Thoracic aorta (tissue), 2 donors: ENCODE data around the gene STK16. TPM values are rescaled to one million over a fixed set of nuclear protein-coding genes. Genes with fewer than 3 reads are reported as not detected.

Experiments
- ATAC-seq: fragments of 150-250 bp; one replicate; pipeline ENCODE4 v1.8.0; 2017; ENCODE audit warnings: low read depth; ENCODE audit not compliant: insufficient number of reproducible peaks, low FRiP score
- DNase-seq: peaks from one replicate; pipeline ENCODE4 v3.0.0-alpha.2; 2020; ENCODE audit warnings: low spot score
- H3K27ac ChIP-seq, 2 donors: fragments of 200-600 bp; sonication (generic); 1 replicate in 1 of 2; 2 replicates in 1 of 2; pipeline ENCODE4 v1.5.1; 2016; ENCODE audit warnings: mild to moderate bottlenecking in 2 of 2, moderate library complexity in 2 of 2
- H3K27me3 ChIP-seq: fragments of 200-600 bp; sonication (generic); replicated peaks from 2 replicates; pipeline ENCODE4 v1.6.0; 2016; ENCODE audit warnings: mild to moderate bottlenecking; ENCODE audit not compliant: insufficient read depth
- H3K36me3 ChIP-seq: fragments of 200-600 bp; sonication (generic); one replicate; pipeline ENCODE4 v1.5.1; 2016
- H3K4me1 ChIP-seq, 2 donors: fragments of 200-600 bp; sonication (generic); 1 replicate in 1 of 2; 2 replicates in 1 of 2; pipeline versions ENCODE4 v1.5.1 to v1.6.0; 2016; ENCODE audit warnings: low read depth in 2 of 2, mild to moderate bottlenecking in 1 of 2; ENCODE audit not compliant: control insufficient read depth in 1 of 2
- H3K4me3 ChIP-seq: fragments of 200-600 bp; sonication (generic); 2 replicates; pipeline ENCODE4 v1.5.1; 2016; ENCODE audit warnings: mild to moderate bottlenecking
- H3K9me3 ChIP-seq: fragments of 200-600 bp; sonication (generic); 2 replicates; pipeline ENCODE4 v1.5.1; 2016
- total RNA-seq, 2 donors: library from RNA; depleted of rRNA; stranded (reverse); fragments of >200 nt; gene quantifications; one replicate each; pipeline versions ENCODE4 v1.1.0 to v1.2.3, GENCODE V29; 2016
- TF ChIP-seq, protein P1 (sequence below): fragments of 200-600 bp; sonication (generic); IDR thresholded peaks from one replicate; pipeline ENCODE4 v1.5.1; 2019; ENCODE audit warnings: antibody characterized with exemption

Gene STK16
- total RNA-seq, 2 donors from 2014 or later, result 10.7 to 11.7 TPM

DNA sequence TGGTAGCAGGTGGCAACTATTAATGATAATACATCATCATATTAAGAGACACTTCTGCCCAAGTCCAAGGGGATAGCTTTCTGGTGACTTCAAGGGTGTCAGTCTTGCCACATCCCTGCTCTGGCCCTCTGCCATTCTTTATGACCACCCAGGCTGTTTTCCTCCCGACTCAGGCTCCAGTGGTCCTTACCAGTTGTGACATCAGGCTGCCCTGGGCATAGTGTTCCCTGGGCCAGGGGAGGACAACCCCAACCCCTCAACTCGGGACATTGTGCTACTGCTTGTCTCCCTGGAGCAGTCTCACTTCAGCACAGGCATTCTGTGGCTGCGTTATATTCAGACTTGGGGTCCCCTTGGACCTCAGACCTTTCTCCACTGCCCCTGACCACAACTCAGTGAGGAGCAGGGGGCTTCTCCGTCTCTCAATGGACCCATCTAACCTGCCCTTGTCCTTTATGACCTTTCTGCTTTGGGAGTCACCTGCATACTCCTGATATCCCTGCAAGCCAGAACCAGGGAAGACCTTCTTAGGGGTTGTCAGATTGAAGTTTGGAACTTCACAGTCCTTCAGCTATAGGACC lies 46.7 kb downstream of the STK16 start:
- no peaks in the 10 kb centered on the region for H3K27me3 ChIP-seq
- DNase-seq (no peak), ATAC-seq (no peak)
- H3K4me1 ChIP-seq, result peaks cover 8 to 28% of the 10 kb centered on the region in 2 donors
- H3K36me3 ChIP-seq, result no peaks in the 10 kb centered on the region
- no peak overlapping the region for H3K27ac ChIP-seq
- H3K9me3 ChIP-seq, result no peaks in the 10 kb centered on the region
- no peak overlapping the region for H3K4me3 ChIP-seq
- TF ChIP-seq, protein P1, sequence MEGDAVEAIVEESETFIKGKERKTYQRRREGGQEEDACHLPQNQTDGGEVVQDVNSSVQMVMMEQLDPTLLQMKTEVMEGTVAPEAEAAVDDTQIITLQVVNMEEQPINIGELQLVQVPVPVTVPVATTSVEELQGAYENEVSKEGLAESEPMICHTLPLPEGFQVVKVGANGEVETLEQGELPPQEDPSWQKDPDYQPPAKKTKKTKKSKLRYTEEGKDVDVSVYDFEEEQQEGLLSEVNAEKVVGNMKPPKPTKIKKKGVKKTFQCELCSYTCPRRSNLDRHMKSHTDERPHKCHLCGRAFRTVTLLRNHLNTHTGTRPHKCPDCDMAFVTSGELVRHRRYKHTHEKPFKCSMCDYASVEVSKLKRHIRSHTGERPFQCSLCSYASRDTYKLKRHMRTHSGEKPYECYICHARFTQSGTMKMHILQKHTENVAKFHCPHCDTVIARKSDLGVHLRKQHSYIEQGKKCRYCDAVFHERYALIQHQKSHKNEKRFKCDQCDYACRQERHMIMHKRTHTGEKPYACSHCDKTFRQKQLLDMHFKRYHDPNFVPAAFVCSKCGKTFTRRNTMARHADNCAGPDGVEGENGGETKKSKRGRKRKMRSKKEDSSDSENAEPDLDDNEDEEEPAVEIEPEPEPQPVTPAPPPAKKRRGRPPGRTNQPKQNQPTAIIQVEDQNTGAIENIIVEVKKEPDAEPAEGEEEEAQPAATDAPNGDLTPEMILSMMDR, result no peak

DNA sequence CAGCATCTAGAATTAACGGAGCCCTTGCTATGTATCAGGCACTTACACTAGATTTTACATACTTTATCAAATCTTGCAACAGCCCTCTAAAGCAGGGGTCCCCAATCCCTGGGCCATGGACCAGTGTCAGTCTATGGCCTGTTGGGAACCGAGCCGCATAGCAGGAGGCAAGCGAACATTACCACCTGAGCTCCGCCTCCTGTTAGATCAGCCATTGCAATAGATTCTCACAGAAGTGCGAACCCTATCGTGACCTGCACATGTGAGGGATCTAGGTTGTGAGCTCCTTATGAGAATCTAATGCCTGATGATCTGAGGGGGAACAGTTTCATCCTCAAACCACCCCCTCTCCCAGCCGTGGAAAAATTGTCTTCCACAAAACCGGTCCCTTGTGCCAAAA lies 47.3 kb downstream of the STK16 start:
- DNase-seq, result no peak
- Histone ChIP-seq H3K4me3 (no peak overlapping the region), H3K9me3 (no peaks in the 10 kb centered on the region), H3K4me1 (peaks cover 8 to 28% of the 10 kb centered on the region in 2 donors), H3K27ac (no peak overlapping the region), H3K27me3 (no peaks in the 10 kb centered on the region), H3K36me3 (no peaks in the 10 kb centered on the region)
- TF ChIP-seq, protein P1, result no peak
- no peak for ATAC-seq

DNA sequence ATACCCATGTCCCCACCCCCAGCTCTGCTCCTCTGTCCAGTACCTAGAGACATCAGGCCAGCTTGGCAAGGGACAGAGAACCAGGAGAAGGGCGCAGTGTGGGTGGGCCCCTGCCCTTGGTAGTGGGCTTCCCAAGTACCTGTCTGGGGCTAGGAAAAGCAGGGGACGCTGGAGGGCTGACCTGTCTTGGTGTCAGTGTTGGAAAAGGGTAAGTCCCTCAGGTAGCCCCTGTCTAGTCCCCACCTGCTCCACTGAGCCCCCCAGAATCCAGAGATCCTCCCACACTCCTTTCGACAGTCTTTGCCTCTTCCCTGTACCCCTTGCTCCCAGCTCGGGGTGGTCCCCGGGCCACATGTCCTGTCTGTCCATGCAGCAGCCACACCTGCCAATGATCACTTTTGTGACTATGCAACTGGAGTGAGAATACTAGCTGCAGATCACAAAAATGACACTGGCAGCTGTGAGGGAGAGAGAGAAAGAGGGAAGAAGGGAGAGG lies 48.5 kb downstream of the STK16 start:
- Histone ChIP-seq H3K36me3 (no peaks in the 10 kb centered on the region), H3K4me3 (peak overlapping the region; percentile 79), H3K27me3 (no peaks in the 10 kb centered on the region), H3K4me1 (peaks cover 8 to 29% of the 10 kb centered on the region in 2 donors), H3K27ac (peak overlapping the region; percentile 57 to 81), H3K9me3 (no peaks in the 10 kb centered on the region)
- DNase-seq (no peak), ATAC-seq (no peak)
- TF ChIP-seq, protein P1, result no peak

DNA sequence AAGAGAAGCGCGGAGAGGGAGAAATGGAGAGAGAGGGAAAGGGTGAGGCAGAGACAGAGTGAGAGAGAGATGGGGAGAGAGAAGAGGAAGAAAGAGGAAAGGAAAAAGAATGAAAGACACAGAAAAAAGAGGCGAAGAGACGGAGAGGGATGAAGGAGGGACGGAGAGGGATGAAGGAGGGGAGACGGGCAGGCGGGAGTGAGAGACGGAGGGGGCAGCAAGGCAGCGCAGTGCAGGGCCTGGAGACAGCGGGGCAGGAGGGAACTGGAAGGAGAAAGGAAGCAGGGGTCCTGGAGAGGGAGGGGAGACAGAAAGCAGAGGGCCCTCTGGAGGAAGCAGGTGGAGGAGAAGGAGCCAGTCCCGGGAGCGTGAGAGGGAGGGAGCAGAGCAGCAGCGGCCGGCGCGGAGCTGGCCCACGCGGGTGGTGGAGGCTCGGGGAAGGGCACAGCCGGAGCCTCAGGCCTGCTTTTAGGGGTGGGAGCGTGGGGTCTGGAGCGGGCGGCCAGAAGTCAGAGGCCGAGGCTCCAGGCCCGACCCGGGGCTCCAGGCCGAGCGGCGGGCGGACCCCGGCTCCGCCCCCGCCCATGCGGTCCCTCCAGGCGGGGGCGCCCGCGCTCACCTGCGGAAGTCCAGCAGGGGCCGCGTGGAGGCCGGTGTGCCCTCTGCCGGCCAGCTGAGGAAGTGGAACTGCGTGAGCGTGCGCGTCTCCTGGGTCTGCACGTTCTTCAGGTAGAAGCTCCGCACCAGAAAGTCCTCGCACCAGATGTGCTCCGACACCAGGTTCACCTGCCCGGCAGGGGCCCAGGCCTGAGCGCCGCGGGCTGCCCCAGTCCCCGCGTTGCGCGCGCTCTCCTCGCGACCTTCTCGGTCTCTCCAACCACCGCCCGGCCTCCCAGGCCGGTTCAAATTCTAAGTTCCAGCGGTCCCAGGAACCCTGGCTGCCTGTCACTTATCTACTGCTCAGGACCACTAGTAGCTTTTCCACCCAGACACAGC lies 49.4 kb downstream of the STK16 start:
- Histone ChIP-seq H3K36me3 (no peaks in the 10 kb centered on the region), H3K4me1 (peaks cover 8 to 24% of the 10 kb centered on the region in 2 donors), H3K4me3 (peak overlapping the region; percentile 79), H3K27ac (peak overlapping the region; percentile 57 to 81), H3K9me3 (no peaks in the 10 kb centered on the region), H3K27me3 (no peaks in the 10 kb centered on the region)
- TF ChIP-seq, protein P1, result peak; percentile 100
- DNase-seq (no peak), ATAC-seq (peak; percentile 65)

DNA sequence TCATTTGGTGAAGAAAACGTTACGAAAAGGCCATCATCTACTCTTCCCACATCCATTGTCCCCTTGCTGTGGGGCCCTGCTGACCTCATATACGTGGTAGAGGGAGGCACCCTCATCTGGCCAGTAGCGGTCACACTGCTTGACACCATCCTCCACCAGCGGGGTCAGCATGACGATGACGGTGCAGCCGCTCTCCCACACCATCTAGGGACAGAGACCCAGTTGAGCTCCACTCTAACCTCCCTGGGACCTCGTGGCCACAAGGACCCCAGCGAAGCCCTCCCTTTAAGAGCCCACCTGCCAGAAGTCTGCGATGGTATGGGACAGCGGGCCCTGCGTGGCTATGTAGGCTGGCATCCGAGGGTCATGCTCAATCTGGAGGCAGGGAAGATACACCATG lies 50.9 kb downstream of the STK16 start:
- DNase-seq (no peak), ATAC-seq (no peak)
- Histone ChIP-seq H3K36me3 (no peaks in the 10 kb centered on the region), H3K4me1 (peaks cover 3 to 17% of the 10 kb centered on the region in 2 donors), H3K27me3 (no peaks in the 10 kb centered on the region), H3K4me3 (no peak overlapping the region), H3K9me3 (no peaks in the 10 kb centered on the region), H3K27ac (no peak overlapping the region)
- TF ChIP-seq, protein P1, result no peak
